WTC11 (cell line): ENCODE measurements around the gene TAAR9. TPM values are rescaled to one million over a fixed set of nuclear protein-coding genes. Genes with fewer than 3 reads are reported as not detected.

Source experiments
- ATAC-seq: fragments of 200-7000 bp; cut with Tn5 transposase; 2 replicates; pipeline ENCODE4 v1.10.0; 2021; ENCODE audit warnings: mild to moderate bottlenecking, moderate library complexity
- CTCF ChIA-PET: fragments of 300-600 bp; sonication (Branson Sonifier 250); formaldehyde crosslinking; loops from one replicate; lab custom pipeline; 2021; ENCODE audit warnings: antibody characterized with exemption; lab: Charles Lee
- POLR2A ChIA-PET: fragments of 350-600 bp; sonication (Branson Sonifier 250); formaldehyde crosslinking; loops from one replicate; lab custom pipeline; 2021; ENCODE audit warnings: antibody characterized with exemption; lab: Charles Lee
- DNase-seq: peaks from one replicate; pipeline ENCODE4 v3.0.0; 2021; ENCODE audit warnings: low spot score
- H3K27ac Mint-ChIP-seq: 2 replicates; pipeline ENCODE4 v1.8.0; 2021; ENCODE audit warnings: mixed read lengths
- H3K27me3 Mint-ChIP-seq: 2 replicates; pipeline ENCODE4 v1.8.0; 2021; ENCODE audit warnings: low read depth, mild to moderate bottlenecking, moderate library complexity, mixed read lengths
- H3K36me3 Mint-ChIP-seq: 2 replicates; pipeline ENCODE4 v1.8.0; 2021; ENCODE audit warnings: mixed read lengths
- H3K4me1 Mint-ChIP-seq: 2 replicates; pipeline ENCODE4 v1.8.0; 2022; ENCODE audit warnings: mixed read lengths
- H3K4me3 Mint-ChIP-seq: 2 replicates; pipeline ENCODE4 v1.8.0; 2021; ENCODE audit warnings: mild to moderate bottlenecking, moderate library complexity, mixed read lengths
- H3K9me3 Mint-ChIP-seq: 2 replicates; pipeline ENCODE4 v1.8.0; 2021; ENCODE audit warnings: mixed read lengths
- ARID4B ChIP-seq: sonication (generic); formaldehyde crosslinking; IDR thresholded peaks from 2 replicates; pipeline ENCODE4 v1.8.0; 2023; ENCODE audit warnings: missing genetic modification reagents, mild to moderate bottlenecking, borderline replicate concordance
- ATF6 ChIP-seq: sonication (generic); formaldehyde crosslinking; IDR thresholded peaks from 2 replicates; pipeline ENCODE4 v1.8.1; 2023; ENCODE audit warnings: mild to moderate bottlenecking, missing genetic modification reagents
- CBFB ChIP-seq: sonication (generic); formaldehyde crosslinking; IDR thresholded peaks from 2 replicates; pipeline ENCODE4 v1.8.1; 2022; ENCODE audit warnings: mild to moderate bottlenecking, low read depth, missing genetic modification reagents
- EMX1 ChIP-seq: fragments of 250-450 bp; sonication (Bioruptor Pico); IDR thresholded peaks from 2 replicates; pipeline ENCODE4 v1.8.0; 2021; ENCODE audit warnings: mild to moderate bottlenecking
- FOXJ3 ChIP-seq: sonication (generic); formaldehyde crosslinking; IDR thresholded peaks from 2 replicates; pipeline ENCODE4 v1.9.0; 2021; ENCODE audit warnings: missing genetic modification reagents, mild to moderate bottlenecking, borderline replicate concordance
- FOXP4 ChIP-seq: sonication (generic); formaldehyde crosslinking; IDR thresholded peaks from 2 replicates; pipeline ENCODE4 v1.8.0; 2022; ENCODE audit warnings: mild to moderate bottlenecking, missing genetic modification reagents
- GABPB1 ChIP-seq: sonication (generic); formaldehyde crosslinking; IDR thresholded peaks from 2 replicates; pipeline ENCODE4 v1.8.1; 2023; ENCODE audit warnings: mild to moderate bottlenecking, missing genetic modification reagents
- GTF2I ChIP-seq: fragments of 250-450 bp; sonication (Bioruptor Pico); conservative IDR thresholded peaks from 2 replicates; pipeline ENCODE4 v1.4.0; 2021; ENCODE audit warnings: mild to moderate bottlenecking
- MAX ChIP-seq: sonication (generic); formaldehyde crosslinking; IDR thresholded peaks from 2 replicates; pipeline ENCODE4 v1.8.0; 2022; ENCODE audit warnings: mild to moderate bottlenecking, missing genetic modification reagents
- NFATC4 ChIP-seq: fragments of 250-450 bp; sonication (Bioruptor Pico); IDR thresholded peaks from 2 replicates; pipeline ENCODE4 v1.9.0; 2021; ENCODE audit warnings: mild to moderate bottlenecking
- NFYB ChIP-seq: sonication (generic); formaldehyde crosslinking; conservative IDR thresholded peaks from 2 replicates; pipeline ENCODE4 v1.8.0; 2022; ENCODE audit warnings: low read depth, missing genetic modification reagents
- NR1H2 ChIP-seq: sonication (generic); formaldehyde crosslinking; IDR thresholded peaks from 2 replicates; pipeline ENCODE4 v1.9.0; 2021; ENCODE audit warnings: mild to moderate bottlenecking, moderate library complexity, missing genetic modification reagents
- NR2C2 ChIP-seq: sonication (generic); formaldehyde crosslinking; IDR thresholded peaks from 2 replicates; pipeline ENCODE4 v1.8.0; 2022; ENCODE audit warnings: mild to moderate bottlenecking, missing genetic modification reagents
- PRDM15 ChIP-seq: sonication (generic); formaldehyde crosslinking; IDR thresholded peaks from 2 replicates; pipeline ENCODE4 v1.8.0; 2022; ENCODE audit warnings: missing genetic modification reagents
- RELA ChIP-seq: sonication (generic); formaldehyde crosslinking; IDR thresholded peaks from 2 replicates; pipeline ENCODE4 v1.8.1; 2022; ENCODE audit warnings: missing genetic modification reagents, mild to moderate bottlenecking, borderline replicate concordance
- SMAD4 ChIP-seq: sonication (generic); formaldehyde crosslinking; IDR thresholded peaks from 2 replicates; pipeline ENCODE4 v1.8.0; 2022; ENCODE audit warnings: mild to moderate bottlenecking, missing genetic modification reagents
- TP53 ChIP-seq: sonication (generic); formaldehyde crosslinking; IDR thresholded peaks from 2 replicates; pipeline ENCODE4 v1.8.1; 2023; ENCODE audit warnings: mild to moderate bottlenecking, missing genetic modification reagents
- ZMAT4 ChIP-seq: fragments of 250-450 bp; sonication (Bioruptor Pico); IDR thresholded peaks from 2 replicates; pipeline ENCODE4 v1.9.0; 2021; ENCODE audit warnings: mild to moderate bottlenecking
- ZNF121 ChIP-seq: sonication (generic); formaldehyde crosslinking; IDR thresholded peaks from 2 replicates; pipeline ENCODE4 v1.8.0; 2023; ENCODE audit warnings: missing genetic modification reagents
- ZNF232 ChIP-seq: sonication (generic); formaldehyde crosslinking; IDR thresholded peaks from 2 replicates; pipeline ENCODE4 v1.8.0; 2022; ENCODE audit warnings: mild to moderate bottlenecking, missing genetic modification reagents
- ZNF263 ChIP-seq: sonication (generic); formaldehyde crosslinking; IDR thresholded peaks from 2 replicates; pipeline ENCODE4 v1.8.1; 2022; ENCODE audit warnings: low read depth, mild to moderate bottlenecking, moderate library complexity, missing genetic modification reagents
- ZNF396 ChIP-seq: fragments of 250-450 bp; sonication (Bioruptor Pico); IDR thresholded peaks from 2 replicates; pipeline ENCODE4 v1.8.0; 2021; ENCODE audit warnings: mild to moderate bottlenecking, moderate library complexity, borderline replicate concordance
- total RNA-seq: library from RNA; stranded (reverse); gene quantifications from 3 replicates; pipeline ENCODE4 v1.2.3, GENCODE V29; 2021

The TAAR9 gene
- total RNA-seq, 1 experiment from 2014 or later: not detected

GRCh38 chr6:132495604-132496079 lies 42.4 kb upstream of the TAAR9 start (continued):
- TF ChIP-seq ZNF396 (CRISPR knock-in tag) (no peak), ZNF232 (CRISPR knock-in tag) (no peak), GTF2I (CRISPR knock-in tag) (no peak), ZNF121 (CRISPR knock-in tag) (no peak), NFATC4 (CRISPR knock-in tag) (no peak), RELA (CRISPR knock-in tag) (no peak), SMAD4 (no peak)

- H3K4me3 Mint-ChIP-seq: no peak overlapping the region
These were observed 41.4 kb upstream of the TAAR9 start for GRCh38 chr6:132496519-132497180.

More at GRCh38 chr6:132496519-132497180, 41.4 kb upstream of the TAAR9 start:
- Mint-ChIP-seq H3K36me3 (peaks cover 29% of the 10 kb centered on the region), H3K4me1 (no peaks in the 10 kb centered on the region), H3K27me3 (no peaks in the 10 kb centered on the region), H3K9me3 (peaks cover 17% of the 10 kb centered on the region), H3K27ac (no peak overlapping the region)
- POLR2A ChIA-PET: no interaction called here
- no peak for TF ChIP-seq ZNF263 (CRISPR knock-in tag)
- TF ChIP-seq FOXJ3: no peak
- TF ChIP-seq EMX1 (CRISPR knock-in tag): no peak
- TF ChIP-seq ATF6 (CRISPR knock-in tag): no peak
- no peak for TF ChIP-seq SMAD4
- TF ChIP-seq FOXP4 (CRISPR knock-in tag): no peak
- TF ChIP-seq ZMAT4 (CRISPR knock-in tag): no peak
- no peak for TF ChIP-seq TP53 (CRISPR knock-in tag)
- no peak for TF ChIP-seq NR1H2 (CRISPR knock-in tag)
- TF ChIP-seq NR2C2 (CRISPR knock-in tag): no peak
- TF ChIP-seq ARID4B: no peak
- TF ChIP-seq ZNF121 (CRISPR knock-in tag): no peak
- TF ChIP-seq MAX (CRISPR knock-in tag): no peak
- no peak for TF ChIP-seq NFYB (CRISPR knock-in tag)
- no peak for TF ChIP-seq CBFB
- TF ChIP-seq PRDM15 (CRISPR knock-in tag): no peak
- TF ChIP-seq GABPB1 (CRISPR knock-in tag): no peak
- no peak for ATAC-seq
- no peak for DNase-seq
- CTCF ChIA-PET: interaction anchor here (2.1 kb wide), 1 partner anchor 217 kb away, joined by 6 read pairs; no protein-coding TSS in a partner anchor
